ENCODE results near the gene CAPZB.

DNA sequence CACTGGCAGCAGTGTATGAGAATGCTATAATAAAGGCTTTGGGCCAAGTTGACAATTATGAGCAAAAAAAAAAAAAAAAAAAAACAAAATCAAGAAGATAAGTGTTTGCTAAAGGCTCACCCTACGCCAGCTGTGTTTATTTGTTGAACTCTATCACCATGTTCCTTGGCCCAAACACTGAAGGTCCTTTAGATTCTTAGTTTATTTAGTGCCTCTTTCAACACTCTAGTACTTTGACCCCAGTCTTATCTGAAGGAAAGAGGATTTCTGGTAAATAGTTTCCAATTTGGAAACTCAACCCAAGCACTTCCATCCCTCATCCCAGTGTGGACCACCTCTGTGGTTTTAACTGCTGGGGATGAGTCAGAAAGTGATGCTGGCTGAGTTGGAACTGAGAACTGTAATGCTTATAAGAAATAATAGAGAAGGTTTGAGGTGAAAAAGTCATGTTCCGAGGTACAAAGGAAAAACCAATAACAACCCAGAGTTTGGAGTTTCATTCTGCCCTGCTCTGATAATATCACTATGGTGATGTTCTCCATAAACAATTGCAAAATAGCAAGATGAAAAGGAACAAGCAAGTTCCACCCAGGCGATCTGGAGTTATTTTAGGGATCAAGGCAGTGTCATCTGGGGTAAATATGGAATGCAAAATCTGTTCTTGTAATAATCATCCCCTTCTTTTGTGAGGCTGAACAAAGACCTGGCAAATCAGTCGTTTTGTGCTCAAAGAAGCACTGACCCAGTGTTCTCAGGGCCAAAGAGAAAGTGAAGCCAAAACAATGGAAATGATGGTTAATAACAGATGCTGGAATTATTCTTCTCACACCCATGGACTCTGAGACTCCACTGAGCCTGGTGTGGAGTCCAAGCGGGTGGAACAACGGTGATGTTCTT is 19.7 kb upstream of the CAPZB start:
- TF ChIP-seq, protein P1, sequence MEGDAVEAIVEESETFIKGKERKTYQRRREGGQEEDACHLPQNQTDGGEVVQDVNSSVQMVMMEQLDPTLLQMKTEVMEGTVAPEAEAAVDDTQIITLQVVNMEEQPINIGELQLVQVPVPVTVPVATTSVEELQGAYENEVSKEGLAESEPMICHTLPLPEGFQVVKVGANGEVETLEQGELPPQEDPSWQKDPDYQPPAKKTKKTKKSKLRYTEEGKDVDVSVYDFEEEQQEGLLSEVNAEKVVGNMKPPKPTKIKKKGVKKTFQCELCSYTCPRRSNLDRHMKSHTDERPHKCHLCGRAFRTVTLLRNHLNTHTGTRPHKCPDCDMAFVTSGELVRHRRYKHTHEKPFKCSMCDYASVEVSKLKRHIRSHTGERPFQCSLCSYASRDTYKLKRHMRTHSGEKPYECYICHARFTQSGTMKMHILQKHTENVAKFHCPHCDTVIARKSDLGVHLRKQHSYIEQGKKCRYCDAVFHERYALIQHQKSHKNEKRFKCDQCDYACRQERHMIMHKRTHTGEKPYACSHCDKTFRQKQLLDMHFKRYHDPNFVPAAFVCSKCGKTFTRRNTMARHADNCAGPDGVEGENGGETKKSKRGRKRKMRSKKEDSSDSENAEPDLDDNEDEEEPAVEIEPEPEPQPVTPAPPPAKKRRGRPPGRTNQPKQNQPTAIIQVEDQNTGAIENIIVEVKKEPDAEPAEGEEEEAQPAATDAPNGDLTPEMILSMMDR (IDR thresholded peaks at IDR 0.05; ENCODE audit: low read depth, low read length), result no peak
- no peak for TF ChIP-seq POLR2A (IDR thresholded peaks at IDR 0.05; ENCODE audit: extremely low read depth, insufficient read length)
- TF ChIP-seq, protein P2, sequence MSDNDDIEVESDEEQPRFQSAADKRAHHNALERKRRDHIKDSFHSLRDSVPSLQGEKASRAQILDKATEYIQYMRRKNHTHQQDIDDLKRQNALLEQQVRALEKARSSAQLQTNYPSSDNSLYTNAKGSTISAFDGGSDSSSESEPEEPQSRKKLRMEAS (IDR thresholded peaks at IDR 0.05; ENCODE audit: low read depth, low read length), result no peak

Measured in NB4 (cell line).